Cardiac septum (tissue), 1 donor: ENCODE measurements around the gene MVB12B. TPM values are rescaled to one million over a fixed set of nuclear protein-coding genes. Genes with fewer than 3 reads are reported as not detected.
"Not testable (repeated sequence)": the region's sequence is repeated elsewhere in the genome, so short reads cannot be mapped to it uniquely, and the experiment has no call there.

Source experiments
- DNase-seq: peaks from one replicate; pipeline ENCODE4 v3.0.0-alpha.2; 2020; ENCODE audit warnings: low spot score
- intact Hi-C: fragments of 100-400 bp; cut with DNase I; formaldehyde crosslinking; loops from one replicate; pipeline ENCODE4 v1.14.0; 2022
- total RNA-seq: library from RNA; stranded (reverse); fragmentation: NEBNext Ultra II Directional; extraction: Animal tissue kit (Norgen Biotek cat#: 25700); gene quantifications from one replicate; pipeline ENCODE4 v1.2.1, GENCODE V29; 2021
- donor health status: DM: no; HTN: no; CAD: no.

The MVB12B gene
- total RNA-seq, 1 donor from 2014 or later, result 7.2 TPM

DNA sequence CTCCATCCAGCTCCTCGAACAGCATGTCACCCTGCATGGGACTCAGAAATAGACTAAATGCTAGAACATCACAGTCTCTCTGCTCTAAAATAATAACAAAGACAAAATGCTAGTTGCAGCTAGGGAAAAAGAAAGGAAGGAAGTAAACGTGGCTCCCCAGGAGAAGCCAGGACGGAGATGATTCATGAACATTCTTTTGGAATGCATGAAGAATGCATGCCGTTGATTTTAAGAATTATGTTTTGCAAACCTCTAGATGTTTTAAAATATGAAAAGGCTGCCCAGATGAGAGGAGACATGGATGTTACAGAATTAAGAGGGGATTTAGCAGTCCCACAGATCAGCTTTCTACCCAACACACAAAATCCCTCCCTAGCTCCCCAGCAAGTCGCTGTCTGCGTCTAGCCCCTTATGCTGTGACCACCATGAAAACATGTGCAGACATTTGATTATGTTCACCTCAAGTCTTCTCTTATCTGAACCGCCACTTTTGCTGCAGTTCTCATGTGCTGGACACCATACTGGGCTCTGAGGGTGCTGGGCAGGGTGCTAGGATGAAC is 147.7 kb downstream of the MVB12B start:
- intact Hi-C loops, result no loop called here
- no peak for DNase-seq

DNA sequence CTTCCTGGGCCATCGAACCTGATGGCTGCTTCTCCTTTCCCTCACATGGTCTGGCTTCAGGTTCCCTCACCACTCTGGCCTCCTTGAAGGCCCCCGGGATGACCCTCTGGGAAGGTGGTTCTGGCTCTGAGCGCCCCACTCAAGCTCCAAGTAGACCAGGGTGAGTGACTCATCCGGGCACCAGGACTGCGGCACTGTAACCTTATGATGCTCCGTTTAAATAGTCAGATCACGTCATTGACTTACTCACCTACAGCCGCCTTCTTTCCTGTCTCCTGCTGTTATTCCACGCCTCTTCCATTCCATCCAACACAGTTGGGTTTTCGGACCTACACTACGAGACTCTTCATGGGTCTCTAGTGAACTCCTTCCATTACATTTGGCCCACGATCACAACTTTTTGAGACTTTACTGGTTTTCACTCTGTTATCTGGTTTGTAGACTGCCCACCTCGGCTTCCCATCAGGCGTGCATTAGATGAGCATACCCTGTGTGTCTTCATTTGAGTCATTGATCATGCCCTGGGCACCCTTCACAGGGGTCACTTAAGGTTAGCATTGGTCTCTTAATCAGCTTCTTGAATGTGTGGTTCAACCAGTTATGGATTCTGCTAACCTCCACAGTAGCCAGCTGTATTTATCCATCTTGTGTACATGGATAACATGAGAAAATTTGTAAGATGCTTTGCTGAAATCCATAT is 148.3 kb downstream of the MVB12B start:
- DNase-seq, result no peak
- intact Hi-C loops, result no loop called here

- DNase-seq, result no peak
- intact Hi-C loops, result no loop called here
Observed at GRCh38 chr9:126475933-126476555, 149.4 kb downstream of the MVB12B start.

DNA sequence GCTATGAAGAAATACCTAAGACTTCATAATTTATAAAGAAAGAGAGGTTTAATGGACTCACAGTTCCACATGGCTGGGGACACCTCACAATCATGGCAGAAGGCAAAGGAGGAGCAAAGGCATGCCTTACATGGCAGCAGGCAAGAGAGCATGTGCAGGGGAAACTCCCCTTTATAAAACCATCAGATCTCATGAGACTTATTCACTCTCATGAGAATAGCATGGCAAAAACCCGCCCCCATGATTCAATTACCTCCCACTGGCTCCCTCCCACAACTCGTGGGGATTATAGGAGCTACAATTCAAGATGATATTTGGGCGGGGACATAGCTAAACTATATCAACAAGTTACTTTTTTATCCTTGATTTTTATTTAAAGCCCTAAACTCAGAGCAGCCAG is 150.8 kb downstream of the MVB12B start:
- intact Hi-C loops, DNase-seq: not testable (repeated sequence)

DNA sequence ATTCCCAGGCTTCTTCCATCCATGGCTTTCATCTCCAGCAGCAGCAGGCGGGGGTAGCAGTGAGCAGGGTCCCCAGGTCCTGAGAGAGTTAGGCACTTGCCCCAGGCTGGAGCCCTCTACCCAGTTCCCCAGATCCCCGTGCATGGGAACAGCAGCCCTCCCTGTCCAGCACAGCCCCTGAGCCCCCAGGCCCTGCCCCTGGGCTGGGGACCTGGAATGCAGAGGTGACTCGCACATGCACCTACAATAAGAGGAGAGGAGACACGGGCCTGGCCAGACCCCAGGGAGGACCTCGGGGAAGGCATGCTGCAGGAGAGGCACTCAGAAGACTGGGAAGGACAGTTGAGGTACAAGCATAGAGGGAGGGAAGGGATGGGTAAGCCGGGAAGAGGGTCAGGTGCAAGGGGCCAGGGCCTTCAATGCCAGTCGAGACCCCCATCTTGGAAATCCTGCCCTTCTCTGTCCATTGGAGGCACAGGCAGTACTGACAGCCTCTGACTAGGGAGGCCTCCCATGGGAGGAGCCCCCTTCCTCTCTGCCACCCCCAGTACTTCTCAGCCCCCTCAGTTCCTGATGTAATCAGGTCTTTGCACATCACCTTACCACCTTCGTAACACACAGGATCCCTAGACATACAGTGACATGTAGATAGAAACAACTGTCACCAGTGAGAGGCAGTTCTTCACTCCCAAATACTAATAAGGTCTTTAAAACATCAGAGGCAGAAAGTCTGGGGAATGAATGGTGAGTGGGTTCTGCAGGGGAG is 151.8 kb downstream of the MVB12B start:
- intact Hi-C loops, result no loop called here
- no peak for DNase-seq

GRCh38 chr9:126479515-126479914 is 152.9 kb downstream of the MVB12B start:
- intact Hi-C loops, result no loop called here
- DNase-seq, result no peak

- intact Hi-C loops, result no loop called here
- no peak for DNase-seq
Observed at GRCh38 chr9:126480813-126481212, 154.2 kb downstream of the MVB12B start.

DNA sequence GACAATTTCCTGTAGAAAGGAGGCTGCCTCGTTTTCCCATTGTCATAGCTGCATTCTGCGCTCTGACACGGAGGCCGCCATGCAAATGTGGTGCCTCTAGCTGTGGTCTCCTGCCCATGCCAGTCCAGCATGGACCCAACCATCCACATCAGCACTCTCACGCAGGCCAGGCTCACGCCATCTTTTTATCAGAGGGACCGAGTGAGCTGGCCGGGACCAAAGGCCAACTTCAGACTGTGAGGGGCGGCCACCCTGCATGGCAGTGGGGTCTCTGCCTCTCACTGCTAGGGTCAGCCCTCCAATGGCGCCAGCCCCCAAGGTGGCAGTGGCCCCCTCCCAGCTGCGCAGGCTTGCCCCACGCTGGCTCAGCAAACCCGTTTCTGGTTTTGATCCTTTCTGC is 155.2 kb downstream of the MVB12B start:
- intact Hi-C loops, result no loop called here
- no peak for DNase-seq

DNA sequence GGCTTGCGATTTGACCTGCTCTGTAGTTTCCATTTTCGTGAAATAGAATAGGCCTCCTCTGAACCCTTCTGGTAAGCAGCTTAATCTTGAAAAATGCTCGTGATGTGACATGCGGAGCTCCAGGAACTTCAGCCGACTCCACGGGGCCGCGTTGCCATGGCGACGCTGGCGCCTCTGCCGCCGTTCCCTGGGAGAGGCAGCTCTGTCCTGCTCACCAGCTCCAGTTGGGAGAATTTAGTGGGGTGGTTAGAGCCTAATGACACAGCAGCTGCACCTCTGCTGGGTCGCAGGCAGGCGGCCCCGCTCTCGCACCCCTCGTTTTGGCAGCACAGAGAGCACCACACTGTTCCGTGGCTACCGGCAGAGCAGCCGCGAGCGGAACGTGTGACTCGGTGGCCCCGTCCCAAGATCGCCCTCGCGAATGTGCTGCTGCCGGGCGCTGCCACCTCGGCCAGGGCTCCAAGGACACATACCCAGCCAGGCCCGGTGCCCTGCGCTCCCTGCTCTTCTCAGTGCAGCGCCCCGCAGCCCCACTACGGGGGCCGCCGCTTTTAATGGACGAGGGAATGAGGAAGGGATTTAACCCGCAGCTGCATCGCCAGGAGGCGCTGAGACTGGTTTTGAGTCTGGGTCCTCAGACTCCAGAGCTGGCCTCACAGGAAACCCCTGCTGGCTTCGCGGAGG is 155.9 kb downstream of the MVB12B start:
- no peak for DNase-seq
- intact Hi-C loops, result no loop called here

DNA sequence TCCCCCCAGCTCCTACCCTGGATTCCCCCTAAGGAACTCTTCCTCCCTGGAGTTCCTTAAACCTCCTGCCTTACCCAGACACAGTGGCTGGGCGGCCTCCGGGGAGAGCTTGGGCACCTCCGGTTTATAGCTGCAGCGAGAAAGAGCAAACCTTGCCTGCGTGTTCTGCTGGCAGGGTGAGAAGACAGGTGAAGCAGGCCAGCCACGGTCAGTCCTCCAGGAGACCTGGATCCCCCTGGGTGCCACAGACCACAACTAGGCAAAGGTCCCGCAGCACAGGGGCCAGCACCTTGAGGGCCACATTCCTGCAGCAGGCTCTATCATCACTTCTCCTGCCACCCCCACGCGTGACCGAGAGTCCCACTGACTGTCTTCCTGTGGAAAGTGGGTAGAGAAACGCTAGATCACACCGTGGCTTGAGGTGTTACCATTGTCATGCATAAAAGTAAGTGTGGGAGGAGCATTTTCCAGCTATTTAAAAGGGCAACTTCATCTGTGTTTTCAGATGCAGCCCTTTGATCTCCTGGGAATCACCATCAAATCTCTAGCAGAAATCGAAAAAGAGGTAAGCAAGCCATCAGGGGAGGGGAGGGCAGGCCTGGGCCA is 156.9 kb downstream of the MVB12B start:
- intact Hi-C loops, result no loop called here
- DNase-seq, result no peak

GRCh38 chr9:126485662-126486061 is 159.0 kb downstream of the MVB12B start:
- DNase-seq, result no peak
- intact Hi-C loops, result no loop called here

DNA sequence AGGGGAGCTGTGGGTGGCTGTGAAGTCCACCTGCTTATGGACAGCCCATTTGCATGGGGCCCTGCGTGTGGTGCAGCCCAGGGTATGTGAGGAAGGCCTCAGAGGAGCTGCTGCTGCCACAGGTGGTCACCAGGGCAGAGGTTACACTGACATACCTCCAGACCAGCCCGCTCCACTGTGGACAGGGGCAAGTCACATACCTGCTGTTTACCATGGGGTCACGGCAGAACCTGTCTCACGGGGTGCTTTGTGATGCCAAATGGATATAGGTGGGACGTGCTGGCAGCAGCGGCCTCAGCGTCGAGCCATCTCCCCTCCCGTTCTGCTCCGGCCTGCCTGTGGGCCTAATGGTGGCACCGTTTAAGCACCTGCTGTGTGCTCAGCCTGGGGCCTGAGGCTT is 159.6 kb downstream of the MVB12B start:
- no peak for DNase-seq
- intact Hi-C loops, result no loop called here

- DNase-seq, result no peak
Observed at GRCh38 chr9:126487856-126488255, 161.2 kb downstream of the MVB12B start.

GRCh38 chr9:126488310-126488709 is 161.7 kb downstream of the MVB12B start:
- no peak for DNase-seq
- intact Hi-C loops, result no loop called here

More at GRCh38 chr9:126487856-126488255, 161.2 kb downstream of the MVB12B start:
- intact Hi-C loops, result no loop called here

DNA sequence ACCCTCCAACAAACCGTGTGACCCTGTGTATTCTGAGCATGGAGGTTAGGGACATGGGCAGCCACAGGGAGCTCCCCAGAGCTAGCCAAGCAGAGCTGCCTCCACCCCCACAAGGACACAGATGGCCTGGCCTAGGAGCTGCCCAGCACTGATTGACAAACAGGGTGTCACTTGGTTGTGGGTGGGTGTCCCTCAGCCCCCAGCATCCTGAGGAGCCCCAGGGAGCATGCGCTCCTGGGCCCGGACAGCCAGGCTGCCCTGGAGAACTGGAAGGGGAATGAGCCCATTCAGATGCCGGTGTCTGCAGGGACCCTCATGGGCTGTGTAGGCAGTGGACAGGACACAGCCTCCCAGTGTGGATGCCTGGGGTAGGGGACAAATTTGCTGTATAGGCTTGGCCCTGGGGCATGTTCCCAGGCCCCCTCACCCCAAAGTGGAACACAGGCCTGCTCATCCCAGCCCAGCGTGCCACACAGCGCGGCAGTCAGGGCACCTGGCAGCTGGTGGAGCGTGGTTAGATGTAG is 162.3 kb downstream of the MVB12B start:
- no peak for DNase-seq

GRCh38 chr9:126489581-126490213 is 163.1 kb downstream of the MVB12B start:
- intact Hi-C loops, result loop anchor here (2.0 to 5.0 kb wide), 2 partner anchors 92 to 187 kb away; no protein-coding TSS in a partner anchor
- DNase-seq, result no peak

More for the DNA sequence above, 162.3 kb downstream of the MVB12B start:
- intact Hi-C loops, result no loop called here

DNA sequence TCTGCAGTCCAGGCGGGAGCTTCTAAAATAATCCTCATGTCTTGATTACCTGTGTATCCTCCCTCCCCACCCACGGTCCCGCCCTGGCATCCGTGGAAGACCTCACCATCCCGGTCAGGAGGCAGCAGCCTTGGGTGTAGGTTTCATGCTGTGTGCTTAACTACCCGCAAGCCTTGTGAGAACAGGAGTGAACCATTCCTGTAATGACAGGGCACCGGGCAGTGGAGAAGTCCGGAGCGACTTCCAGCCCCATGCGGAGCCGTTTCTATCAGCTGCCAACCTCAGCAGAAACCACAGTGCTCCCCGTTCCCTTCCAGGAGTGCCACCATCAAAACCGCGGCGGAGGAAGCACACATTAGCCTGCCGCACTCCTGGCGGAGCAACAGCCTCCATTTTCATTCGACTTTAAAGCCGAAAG is 163.6 kb downstream of the MVB12B start:
- no peak for DNase-seq
- intact Hi-C loops, result loop anchor here (2.0 to 5.0 kb wide), 2 partner anchors 93 to 187 kb away; no protein-coding TSS in a partner anchor

DNA sequence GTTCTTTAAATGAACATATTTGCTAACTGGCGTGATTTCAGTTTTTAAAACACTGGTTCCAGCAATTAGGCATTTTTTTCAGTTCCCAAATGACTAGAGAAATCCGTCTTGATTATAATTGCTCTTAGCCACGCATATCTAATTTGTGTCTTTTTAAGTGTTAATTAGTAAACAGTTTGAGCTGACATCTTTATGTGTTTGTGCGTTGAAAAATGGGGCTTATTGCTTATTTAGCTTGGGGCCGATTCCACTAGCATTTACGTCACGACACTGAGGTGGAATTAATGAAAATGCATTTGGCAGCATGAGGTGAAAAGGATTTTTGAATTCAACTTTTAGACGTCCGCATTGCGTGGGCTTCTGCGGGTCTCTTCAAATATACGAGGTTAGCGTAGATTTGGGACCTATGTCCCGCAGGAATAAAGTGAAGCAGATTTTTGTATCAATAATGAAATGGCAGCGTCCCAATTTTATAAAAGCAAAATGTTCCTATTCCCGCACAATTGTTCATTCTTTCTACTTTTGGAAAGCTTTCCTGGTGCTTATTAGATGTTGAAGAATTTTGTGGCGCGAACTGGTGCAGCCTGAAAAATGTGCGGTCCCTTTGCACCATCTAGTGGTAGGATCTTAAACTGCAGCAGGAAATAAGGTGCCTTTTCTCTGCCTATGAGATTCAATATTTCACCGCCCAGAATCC is 164.4 kb downstream of the MVB12B start:
- DNase-seq, result no peak

More for the DNA sequence above, 164.4 kb downstream of the MVB12B start:
- intact Hi-C loops, result loop anchor here (2.0 to 5.0 kb wide), 2 partner anchors 94 to 188 kb away; no protein-coding TSS in a partner anchor
